GM23338 (cell line): ENCODE data around the gene CATSPERD. TPM values are rescaled to one million over a fixed set of nuclear protein-coding genes. Genes with fewer than 3 reads are reported as not detected.
A peak's percentile ranks its signal among the peaks of the same experiment; 100 is the strongest.

Source experiments
- ATAC-seq: fragments of 200-7000 bp; cut with Tn5 transposase; 3 replicates; pipeline ENCODE4 v1.9.1; 2020
- DNase-seq: peaks from one replicate; pipeline ENCODE4 v3.0.0-alpha.2; 2015; ENCODE audit warnings: low spot score
- H2AFZ ChIP-seq: fragments of 200-600 bp; sonication (generic); 2 replicates; pipeline ENCODE4 v1.8.0; 2016; ENCODE audit warnings: antibody characterized with exemption, mild to moderate bottlenecking, moderate library complexity
- H3F3A ChIP-seq: fragments of 200-600 bp; sonication (generic); replicated peaks from 2 replicates; pipeline ENCODE4 v1.8.0; 2017; ENCODE audit warnings: antibody characterized with exemption, mixed run types, low read depth
- H3K27ac ChIP-seq: fragments of 200-600 bp; sonication (generic); 2 replicates; pipeline ENCODE4 v1.6.1; 2016; ENCODE audit warnings: low read depth
- H3K27me3 ChIP-seq: fragments of 200-600 bp; sonication (generic); 2 replicates; pipeline ENCODE4 v1.8.0; 2016; ENCODE audit warnings: mild to moderate bottlenecking, mixed run types, moderate library complexity; ENCODE audit not compliant: insufficient read depth
- H3K36me3 ChIP-seq: fragments of 200-600 bp; sonication (generic); 2 replicates; pipeline ENCODE4 v1.8.0; 2016; ENCODE audit warnings: mild to moderate bottlenecking; ENCODE audit not compliant: insufficient read depth
- H3K4me1 ChIP-seq: fragments of 200-600 bp; sonication (generic); 2 replicates; pipeline ENCODE4 v1.8.0; 2016; ENCODE audit warnings: mild to moderate bottlenecking, moderate library complexity; ENCODE audit not compliant: insufficient read depth
- H3K4me2 ChIP-seq: fragments of 200-600 bp; sonication (generic); 2 replicates; pipeline ENCODE4 v1.7.1; 2017; ENCODE audit warnings: mixed run types
- H3K4me3 ChIP-seq: fragments of 200-600 bp; sonication (generic); 2 replicates; pipeline ENCODE4 v1.6.1; 2016; ENCODE audit warnings: mixed run types
- H3K79me2 ChIP-seq: fragments of 200-600 bp; sonication (generic); replicated peaks from 2 replicates; pipeline ENCODE4 v1.8.0; 2017; ENCODE audit warnings: mild to moderate bottlenecking; ENCODE audit not compliant: insufficient read depth
- H3K9me2 ChIP-seq: fragments of 200-600 bp; sonication (generic); 2 replicates; pipeline ENCODE4 v1.8.0; 2017; ENCODE audit not compliant: insufficient read depth
- H4K20me1 ChIP-seq: fragments of 200-600 bp; sonication (generic); replicated peaks from 2 replicates; pipeline ENCODE4 v1.8.0; 2017; ENCODE audit warnings: mild to moderate bottlenecking; ENCODE audit not compliant: insufficient read depth
- H3K27ac Mint-ChIP-seq: 2 replicates; pipeline ENCODE4 v1.8.0; 2020; ENCODE audit warnings: inconsistent platforms, mild to moderate bottlenecking, moderate library complexity, mixed read lengths
- H3K27me3 Mint-ChIP-seq: 3 replicates; pipeline ENCODE4 v1.8.0; 2022; ENCODE audit warnings: low read depth, mild to moderate bottlenecking, moderate library complexity, mixed read lengths, inconsistent platforms; ENCODE audit not compliant: insufficient read depth, poor library complexity
- H3K36me3 Mint-ChIP-seq: 3 replicates; pipeline ENCODE4 v1.8.0; 2021; ENCODE audit warnings: low read depth, mild to moderate bottlenecking, inconsistent platforms, moderate library complexity, mixed read lengths
- H3K4me1 Mint-ChIP-seq: 3 replicates; pipeline ENCODE4 v1.8.0; 2020; ENCODE audit warnings: mild to moderate bottlenecking, inconsistent platforms, mixed read lengths
- H3K4me3 Mint-ChIP-seq: 3 replicates; pipeline ENCODE4 v1.8.0; 2021; ENCODE audit warnings: moderate library complexity, mild to moderate bottlenecking, inconsistent platforms, mixed read lengths
- H3K9me3 Mint-ChIP-seq: 3 replicates; pipeline ENCODE4 v1.8.0; 2020; ENCODE audit warnings: moderate library complexity, mild to moderate bottlenecking, inconsistent platforms, mixed read lengths
- CREB1 ChIP-seq: fragments of 250-450 bp; sonication (Bioruptor Pico); IDR thresholded peaks from 2 replicates; pipeline ENCODE4 v1.5.0; 2020; ENCODE audit warnings: low read depth, mild to moderate bottlenecking, moderate library complexity
- EZH2 ChIP-seq: fragments of 200-600 bp; sonication (generic); IDR thresholded peaks from one replicate; pipeline ENCODE4 v1.8.0; 2017; ENCODE audit warnings: antibody characterized with exemption, mild to moderate bottlenecking, low read depth; ENCODE audit not compliant: unreplicated experiment
- EZH2phosphoT487 ChIP-seq: fragments of 200-600 bp; sonication (generic); IDR thresholded peaks from one replicate; pipeline ENCODE4 v1.8.1; 2018; ENCODE audit warnings: antibody characterized with exemption; ENCODE audit not compliant: unreplicated experiment
- JUNB ChIP-seq: IDR thresholded peaks from one replicate; pipeline ENCODE4 v1.6.1; 2016; ENCODE audit warnings: antibody characterized with exemption; ENCODE audit not compliant: unreplicated experiment
- NANOG ChIP-seq: IDR thresholded peaks from 2 replicates; pipeline ENCODE4 v1.6.1; 2016; ENCODE audit warnings: antibody characterized with exemption, borderline replicate concordance
- POLR2AphosphoS5 ChIP-seq: IDR thresholded peaks from 2 replicates; pipeline ENCODE4 v1.6.1; 2016; ENCODE audit warnings: antibody characterized with exemption, low read depth
- ZNF114 ChIP-seq: fragments of 250-450 bp; sonication (Bioruptor Pico); IDR thresholded peaks from 2 replicates; pipeline ENCODE4 v1.5.0; 2020; ENCODE audit warnings: mild to moderate bottlenecking, moderate library complexity
- ZNF331 ChIP-seq: fragments of 250-450 bp; sonication (Bioruptor Pico); IDR thresholded peaks from 2 replicates; pipeline ENCODE4 v1.5.0; 2020; ENCODE audit warnings: low read depth, mild to moderate bottlenecking, moderate library complexity
- polyA plus RNA-seq: library from polyadenylated mRNA; unstranded; fragments of >200 nt; fragmentation: Nextera tagmentation; extraction: Ambion mirVana; gene quantifications from 2 replicates; pipeline ENCODE4 v1.2.1, GENCODE V29; 2016
- total RNA-seq: library from RNA; depleted of rRNA; stranded (reverse); fragments of >200 nt; shearing (Covaris generic); gene quantifications from 2 replicates; pipeline ENCODE4 v1.2.3, GENCODE V29; 2014
- TF ChIP-seq, protein P1 (sequence below): fragments of 250-450 bp; sonication (Bioruptor Pico); IDR thresholded peaks from 2 replicates; pipeline ENCODE4 v1.5.0; 2020; ENCODE audit warnings: mild to moderate bottlenecking, moderate library complexity
- TF ChIP-seq, protein P2 (sequence below): IDR thresholded peaks from 2 replicates; pipeline ENCODE4 v1.6.1; 2016; ENCODE audit warnings: antibody characterized with exemption

Gene CATSPERD
- total and polyA plus RNA-seq, 2 experiments from 2014 or later = 0.17 TPM; not detected in 1

DNA sequence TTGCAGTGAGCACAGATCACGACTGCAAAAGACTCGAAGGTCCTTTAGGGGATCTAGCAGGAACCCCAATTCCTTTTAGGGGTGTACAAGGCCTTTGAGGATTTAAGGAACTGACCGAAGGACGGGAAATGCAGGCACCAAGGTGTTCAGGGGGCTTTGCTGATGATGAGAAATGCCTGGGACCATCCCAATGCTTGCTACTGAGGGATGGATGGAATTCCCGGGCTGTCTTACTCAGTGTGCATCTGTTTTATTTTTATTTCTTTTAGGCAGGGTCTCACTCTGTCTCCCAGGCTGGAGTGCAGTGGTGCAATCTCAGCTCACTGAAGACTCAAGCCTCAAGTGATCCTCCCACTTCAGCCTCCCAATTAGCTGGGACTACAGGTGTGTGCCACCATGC, 52.8 kb downstream of the CATSPERD start (continued):
- TF ChIP-seq, protein P1, sequence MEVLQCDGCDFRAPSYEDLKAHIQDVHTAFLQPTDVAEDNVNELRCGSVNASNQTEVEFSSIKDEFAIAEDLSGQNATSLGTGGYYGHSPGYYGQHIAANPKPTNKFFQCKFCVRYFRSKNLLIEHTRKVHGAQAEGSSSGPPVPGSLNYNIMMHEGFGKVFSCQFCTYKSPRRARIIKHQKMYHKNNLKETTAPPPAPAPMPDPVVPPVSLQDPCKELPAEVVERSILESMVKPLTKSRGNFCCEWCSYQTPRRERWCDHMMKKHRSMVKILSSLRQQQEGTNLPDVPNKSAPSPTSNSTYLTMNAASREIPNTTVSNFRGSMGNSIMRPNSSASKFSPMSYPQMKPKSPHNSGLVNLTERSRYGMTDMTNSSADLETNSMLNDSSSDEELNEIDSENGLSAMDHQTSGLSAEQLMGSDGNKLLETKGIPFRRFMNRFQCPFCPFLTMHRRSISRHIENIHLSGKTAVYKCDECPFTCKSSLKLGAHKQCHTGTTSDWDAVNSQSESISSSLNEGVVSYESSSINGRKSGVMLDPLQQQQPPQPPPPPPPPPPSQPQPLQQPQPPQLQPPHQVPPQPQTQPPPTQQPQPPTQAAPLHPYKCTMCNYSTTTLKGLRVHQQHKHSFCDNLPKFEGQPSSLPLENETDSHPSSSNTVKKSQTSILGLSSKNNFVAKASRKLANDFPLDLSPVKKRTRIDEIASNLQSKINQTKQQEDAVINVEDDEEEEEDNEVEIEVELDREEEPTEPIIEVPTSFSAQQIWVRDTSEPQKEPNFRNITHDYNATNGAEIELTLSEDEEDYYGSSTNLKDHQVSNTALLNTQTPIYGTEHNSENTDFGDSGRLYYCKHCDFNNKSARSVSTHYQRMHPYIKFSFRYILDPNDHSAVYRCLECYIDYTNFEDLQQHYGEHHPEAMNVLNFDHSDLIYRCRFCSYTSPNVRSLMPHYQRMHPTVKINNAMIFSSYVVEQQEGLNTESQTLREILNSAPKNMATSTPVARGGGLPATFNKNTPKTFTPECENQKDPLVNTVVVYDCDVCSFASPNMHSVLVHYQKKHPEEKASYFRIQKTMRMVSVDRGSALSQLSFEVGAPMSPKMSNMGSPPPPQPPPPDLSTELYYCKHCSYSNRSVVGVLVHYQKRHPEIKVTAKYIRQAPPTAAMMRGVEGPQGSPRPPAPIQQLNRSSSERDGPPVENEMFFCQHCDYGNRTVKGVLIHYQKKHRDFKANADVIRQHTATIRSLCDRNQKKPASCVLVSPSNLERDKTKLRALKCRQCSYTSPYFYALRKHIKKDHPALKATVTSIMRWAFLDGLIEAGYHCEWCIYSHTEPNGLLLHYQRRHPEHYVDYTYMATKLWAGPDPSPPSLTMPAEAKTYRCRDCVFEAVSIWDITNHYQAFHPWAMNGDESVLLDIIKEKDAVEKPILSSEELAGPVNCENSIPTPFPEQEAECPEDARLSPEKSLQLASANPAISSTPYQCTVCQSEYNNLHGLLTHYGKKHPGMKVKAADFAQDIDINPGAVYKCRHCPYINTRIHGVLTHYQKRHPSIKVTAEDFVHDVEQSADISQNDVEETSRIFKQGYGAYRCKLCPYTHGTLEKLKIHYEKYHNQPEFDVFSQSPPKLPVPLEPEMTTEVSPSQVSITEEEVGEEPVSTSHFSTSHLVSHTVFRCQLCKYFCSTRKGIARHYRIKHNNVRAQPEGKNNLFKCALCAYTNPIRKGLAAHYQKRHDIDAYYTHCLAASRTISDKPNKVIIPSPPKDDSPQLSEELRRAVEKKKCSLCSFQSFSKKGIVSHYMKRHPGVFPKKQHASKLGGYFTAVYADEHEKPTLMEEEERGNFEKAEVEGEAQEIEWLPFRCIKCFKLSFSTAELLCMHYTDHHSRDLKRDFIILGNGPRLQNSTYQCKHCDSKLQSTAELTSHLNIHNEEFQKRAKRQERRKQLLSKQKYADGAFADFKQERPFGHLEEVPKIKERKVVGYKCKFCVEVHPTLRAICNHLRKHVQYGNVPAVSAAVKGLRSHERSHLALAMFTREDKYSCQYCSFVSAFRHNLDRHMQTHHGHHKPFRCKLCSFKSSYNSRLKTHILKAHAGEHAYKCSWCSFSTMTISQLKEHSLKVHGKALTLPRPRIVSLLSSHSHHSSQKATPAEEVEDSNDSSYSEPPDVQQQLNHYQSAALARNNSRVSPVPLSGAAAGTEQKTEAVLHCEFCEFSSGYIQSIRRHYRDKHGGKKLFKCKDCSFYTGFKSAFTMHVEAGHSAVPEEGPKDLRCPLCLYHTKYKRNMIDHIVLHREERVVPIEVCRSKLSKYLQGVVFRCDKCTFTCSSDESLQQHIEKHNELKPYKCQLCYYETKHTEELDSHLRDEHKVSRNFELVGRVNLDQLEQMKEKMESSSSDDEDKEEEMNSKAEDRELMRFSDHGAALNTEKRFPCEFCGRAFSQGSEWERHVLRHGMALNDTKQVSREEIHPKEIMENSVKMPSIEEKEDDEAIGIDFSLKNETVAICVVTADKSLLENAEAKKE (CRISPR knock-in tag) = no peak
- TF ChIP-seq EZH2 = no peak
- no peak for TF ChIP-seq ZNF331 (CRISPR knock-in tag)

DNA sequence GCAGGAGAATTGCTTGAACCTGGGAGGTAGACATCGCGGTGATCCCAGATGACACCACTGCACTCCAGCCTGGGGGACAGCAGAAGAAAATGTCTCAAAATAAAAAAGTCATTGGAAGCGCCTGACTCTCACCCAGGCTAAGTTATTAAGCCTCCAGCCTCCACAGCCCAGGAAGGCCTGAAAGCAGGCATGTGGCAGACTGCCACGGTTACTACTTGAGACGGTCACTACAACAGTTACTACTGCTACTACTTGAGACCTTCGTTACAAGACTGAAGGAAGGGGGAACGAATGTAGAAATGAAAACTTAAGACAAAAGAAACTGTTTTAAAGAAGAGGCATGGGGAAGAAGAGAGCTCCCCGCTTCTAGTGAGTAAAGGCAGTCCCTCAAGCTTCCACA, 54.5 kb downstream of the CATSPERD start:
- no peak for ATAC-seq
- Histone ChIP-seq H3K4me2 (no peak overlapping the region), H2AFZ (0 out of 2 replicates have a peak overlapping the region, but pooled peaks have one; percentile 3), H3K79me2 (no peaks in the 10 kb centered on the region), H3K9me2 (peaks cover 5% of the 10 kb centered on the region; the same call in 1 of the 2 replicates), H3K27ac (no peak overlapping the region), H3K4me1 (no peaks in the 10 kb centered on the region), H3K27me3 (no peaks in the 10 kb centered on the region), H3K4me3 (no peak overlapping the region), H3K36me3 (no peaks in the 10 kb centered on the region), H3F3A (no peaks in the 10 kb centered on the region), H4K20me1 (no peaks in the 10 kb centered on the region)
- no peak for DNase-seq
- Mint-ChIP-seq H3K27me3 (peaks cover 4% of the 10 kb centered on the region), H3K9me3 (peaks cover 7% of the 10 kb centered on the region; the same call in 1 of the 3 replicates), H3K36me3 (no peaks in the 10 kb centered on the region), H3K4me1 (no peaks in the 10 kb centered on the region), H3K4me3 (no peak overlapping the region), H3K27ac (no peak overlapping the region)
- TF ChIP-seq, protein P2, sequence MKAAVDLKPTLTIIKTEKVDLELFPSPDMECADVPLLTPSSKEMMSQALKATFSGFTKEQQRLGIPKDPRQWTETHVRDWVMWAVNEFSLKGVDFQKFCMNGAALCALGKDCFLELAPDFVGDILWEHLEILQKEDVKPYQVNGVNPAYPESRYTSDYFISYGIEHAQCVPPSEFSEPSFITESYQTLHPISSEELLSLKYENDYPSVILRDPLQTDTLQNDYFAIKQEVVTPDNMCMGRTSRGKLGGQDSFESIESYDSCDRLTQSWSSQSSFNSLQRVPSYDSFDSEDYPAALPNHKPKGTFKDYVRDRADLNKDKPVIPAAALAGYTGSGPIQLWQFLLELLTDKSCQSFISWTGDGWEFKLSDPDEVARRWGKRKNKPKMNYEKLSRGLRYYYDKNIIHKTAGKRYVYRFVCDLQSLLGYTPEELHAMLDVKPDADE = no peak
- TF ChIP-seq POLR2AphosphoS5 (no peak), ZNF331 (CRISPR knock-in tag) (no peak), ZNF114 (CRISPR knock-in tag) (no peak), EZH2phosphoT487 (no peak), NANOG (no peak), JUNB (no peak), CREB1 (CRISPR knock-in tag) (no peak)
- TF ChIP-seq, protein P1 (CRISPR knock-in tag) = no peak
